Right forelimb (tissue), 1 donor: ENCODE measurements around the gene GPR21.

ENCODE experiments used
- DNase-seq: peaks from one replicate; pipeline ENCODE4 v3.0.0-alpha.2; 2018

GPR21 gene

GRCh38 chr9:123034881-123035510 lies 1.5 kb downstream of the GPR21 start:
- DNase-seq = no peak

- no peak for DNase-seq
Observed at GRCh38 chr9:123035791-123036190, 2.3 kb downstream of the GPR21 start.

GRCh38 chr9:123036893-123037545 lies 3.6 kb downstream of the GPR21 start:
- DNase-seq = no peak

- DNase-seq = no peak
Observed at GRCh38 chr9:123039617-123040219, 6.3 kb downstream of the GPR21 start.

- no peak for DNase-seq
Observed at GRCh38 chr9:123040801-123041200, 7.3 kb downstream of the GPR21 start.

- DNase-seq = no peak
Observed at GRCh38 chr9:123041489-123041888, 8.0 kb downstream of the GPR21 start.

GRCh38 chr9:123043081-123043939 lies 9.8 kb downstream of the GPR21 start:
- no peak for DNase-seq

- DNase-seq = no peak
Observed at GRCh38 chr9:123044586-123044985, 11.1 kb downstream of the GPR21 start.

GRCh38 chr9:123046406-123047195 lies 13.1 kb downstream of the GPR21 start:
- DNase-seq = no peak

- no peak for DNase-seq
Observed at GRCh38 chr9:123048748-123049147, 15.3 kb downstream of the GPR21 start.

GRCh38 chr9:123049589-123050222 lies 16.2 kb downstream of the GPR21 start:
- DNase-seq = no peak

- DNase-seq = no peak
Observed at GRCh38 chr9:123053046-123053445, 19.6 kb downstream of the GPR21 start.

- no peak for DNase-seq
Observed at GRCh38 chr9:123053711-123054110, 20.2 kb downstream of the GPR21 start.

- DNase-seq = no peak
Observed at GRCh38 chr9:123058834-123059233, 25.4 kb downstream of the GPR21 start.

GRCh38 chr9:123059472-123060220 lies 26.2 kb downstream of the GPR21 start:
- DNase-seq = no peak

- DNase-seq = no peak
Observed at GRCh38 chr9:123061216-123061615, 27.7 kb downstream of the GPR21 start.

GRCh38 chr9:123062351-123063176 lies 29.1 kb downstream of the GPR21 start:
- no peak for DNase-seq

GRCh38 chr9:123063177-123063598 lies 29.7 kb downstream of the GPR21 start:
- no peak for DNase-seq

GRCh38 chr9:123063896-123064295 lies 30.4 kb downstream of the GPR21 start:
- no peak for DNase-seq

GRCh38 chr9:123064716-123065115 lies 31.2 kb downstream of the GPR21 start:
- DNase-seq = no peak
